ENCODE data around the gene RNF113B. TPM values are rescaled to one million over a fixed set of nuclear protein-coding genes. Genes with fewer than 3 reads are reported as not detected.

The RNF113B gene
- polyA plus RNA-seq, 3 donors: not detected

DNA sequence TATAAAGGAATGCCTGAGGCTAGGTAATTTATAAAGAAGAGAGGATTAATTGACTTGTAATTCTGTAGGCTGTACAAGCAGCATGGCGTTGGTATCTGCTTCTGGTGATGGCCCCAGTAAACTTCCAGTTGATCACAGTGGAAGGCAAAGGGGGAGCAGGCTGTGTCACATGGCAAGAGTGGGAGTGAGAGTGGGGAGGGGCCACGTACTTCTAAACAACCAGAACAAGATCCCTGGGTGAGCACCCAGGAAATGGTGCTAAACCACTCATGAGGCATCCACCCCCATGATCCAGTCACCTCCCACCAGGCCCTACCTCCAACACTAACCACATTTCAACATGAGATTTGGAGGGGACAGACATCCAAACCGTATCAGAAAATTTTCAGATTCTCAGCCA lies 3.0 kb upstream of the RNF113B start:
- DNase-seq (ENCODE audit: low read depth in 3 of 3, low spot score in 2 of 3): no peak

DNA sequence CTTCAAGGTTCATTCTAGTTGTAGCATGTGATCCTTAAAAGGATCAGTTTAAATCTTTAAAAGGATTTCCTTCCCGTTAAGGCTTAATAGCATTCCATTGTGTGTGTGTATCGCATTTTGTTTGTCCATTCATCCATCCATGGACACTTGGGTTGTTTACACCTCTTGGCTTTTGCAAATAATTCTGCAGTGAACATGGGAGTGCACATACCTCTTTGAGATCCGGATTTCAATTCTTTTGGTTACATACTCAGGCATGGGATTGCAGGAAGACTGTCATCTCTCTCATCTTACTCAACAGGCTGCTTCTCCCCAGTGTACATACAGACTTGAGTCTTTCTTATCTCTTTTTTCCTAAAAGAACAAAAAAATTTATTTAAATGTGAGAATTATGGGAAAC lies 1.2 kb downstream of the RNF113B start:
- no peak for DNase-seq (ENCODE audit: low read depth in 3 of 3, low spot score in 2 of 3)

DNA sequence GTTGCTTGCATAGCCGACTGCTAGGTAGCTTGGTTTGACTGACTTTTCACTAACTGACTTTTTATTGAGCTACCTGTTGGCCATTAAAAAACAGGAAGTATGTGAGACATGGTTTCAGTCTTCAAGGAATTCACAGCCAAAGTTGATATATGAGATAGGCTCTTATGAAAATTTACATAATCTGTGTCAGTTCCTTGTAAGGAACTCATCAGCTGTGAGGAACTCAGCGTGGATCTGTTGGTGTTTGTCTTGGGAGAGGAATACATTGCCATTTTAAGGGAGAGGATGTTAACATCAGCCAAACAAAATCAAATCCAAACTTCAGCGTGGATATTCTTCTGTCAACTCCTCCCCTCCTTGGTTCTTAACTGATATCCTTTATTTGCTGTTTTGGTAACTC lies 2.0 kb downstream of the RNF113B start:
- DNase-seq (ENCODE audit: low read depth in 3 of 3, low spot score in 2 of 3): no peak

- no peak for DNase-seq (ENCODE audit: low read depth in 3 of 3, low spot score in 2 of 3)
Observed at GRCh38 chr13:98174307-98174706, 2.8 kb downstream of the RNF113B start.

- no peak for DNase-seq (ENCODE audit: low read depth in 3 of 3, low spot score in 2 of 3)
Observed at GRCh38 chr13:98173431-98174152, 3.5 kb downstream of the RNF113B start.

- DNase-seq (ENCODE audit: low read depth in 3 of 3, low spot score in 2 of 3): no peak
Observed at GRCh38 chr13:98172590-98173422, 4.3 kb downstream of the RNF113B start.

DNA sequence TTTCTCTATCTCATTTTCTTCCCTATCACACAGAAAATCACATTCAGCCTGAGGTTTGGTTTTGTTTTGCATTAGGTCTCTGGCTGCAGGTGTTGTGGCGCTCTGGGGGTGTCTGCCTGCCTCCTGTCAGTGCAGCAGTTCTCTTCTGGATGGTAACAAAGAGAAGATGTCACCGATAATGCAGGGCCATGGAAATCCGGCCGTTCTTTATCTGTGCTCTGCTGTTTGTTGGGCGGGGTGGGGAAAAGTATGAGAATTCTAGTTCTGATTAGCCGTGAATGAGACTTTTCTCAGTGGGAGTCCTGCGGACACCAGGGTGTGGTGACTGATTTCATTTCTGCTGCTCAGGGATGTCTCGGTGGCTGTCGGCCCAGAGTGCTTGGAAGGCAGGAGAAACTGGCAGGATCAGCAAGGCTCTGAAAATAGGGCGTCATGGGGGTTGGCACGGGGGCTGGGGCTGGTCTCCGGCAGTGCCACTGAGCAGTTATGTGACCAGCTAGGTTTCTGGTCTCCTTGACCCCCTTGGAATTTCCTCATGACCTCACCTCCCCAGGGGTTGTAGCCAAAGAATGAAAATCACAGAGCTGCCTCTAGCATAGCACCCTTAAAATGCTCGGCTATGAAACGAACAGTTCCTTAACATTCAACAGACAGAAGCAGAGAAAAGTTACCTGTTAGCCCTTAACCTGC lies 5.0 kb downstream of the RNF113B start:
- no peak for DNase-seq (ENCODE audit: low read depth in 3 of 3, low spot score in 2 of 3)

- DNase-seq (ENCODE audit: low read depth in 3 of 3, low spot score in 2 of 3): no peak
Observed at GRCh38 chr13:98169331-98169730, 7.7 kb downstream of the RNF113B start.

- no peak for DNase-seq (ENCODE audit: low read depth in 3 of 3, low spot score in 2 of 3)
Observed at GRCh38 chr13:98162935-98163334, 14.1 kb downstream of the RNF113B start.

GRCh38 chr13:98158172-98158899 lies 18.7 kb downstream of the RNF113B start:
- no peak for DNase-seq (ENCODE audit: low read depth in 3 of 3, low spot score in 2 of 3)

- no peak for DNase-seq (ENCODE audit: low read depth in 3 of 3, low spot score in 2 of 3)
Observed at GRCh38 chr13:98157609-98158008, 19.5 kb downstream of the RNF113B start.

DNA sequence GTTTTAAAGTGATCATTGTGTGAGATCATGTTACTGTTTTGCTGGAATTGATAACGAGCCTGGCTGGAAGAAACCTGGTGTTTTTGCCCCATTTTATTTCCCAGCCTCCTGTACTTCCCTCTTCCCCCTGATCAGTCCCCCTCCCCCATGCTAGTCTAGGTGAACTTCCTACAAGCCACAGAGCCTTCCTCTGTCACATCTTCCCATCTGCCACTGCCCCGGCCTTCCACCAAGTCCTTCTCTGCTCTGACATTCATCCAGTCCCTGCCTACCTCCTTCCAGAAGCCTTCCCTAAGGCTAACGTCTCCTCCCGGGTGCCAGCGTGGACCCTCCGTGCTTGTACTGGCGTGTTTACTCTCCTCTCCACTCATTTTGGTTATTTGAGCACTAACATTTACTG lies 19.9 kb downstream of the RNF113B start:
- no peak for DNase-seq (ENCODE audit: low read depth in 3 of 3, low spot score in 2 of 3)

DNA sequence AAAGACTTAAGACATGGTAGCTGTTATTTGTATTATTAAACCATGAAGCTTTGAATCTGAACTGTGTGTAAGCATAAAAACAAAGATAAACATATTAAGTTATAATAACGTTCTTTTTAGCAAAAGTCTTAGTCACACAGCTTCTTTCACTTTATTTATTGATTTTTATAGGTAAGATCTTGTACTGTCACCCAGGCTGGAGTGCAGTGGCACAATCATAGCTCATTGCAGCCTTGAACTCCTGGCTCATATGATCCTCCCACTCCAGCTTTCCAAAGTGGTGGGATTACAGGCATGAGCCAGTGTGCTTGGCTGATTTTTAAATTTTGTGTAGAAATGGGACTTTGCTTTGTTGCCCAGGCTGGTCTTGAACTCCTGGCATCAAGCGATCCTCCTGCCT lies 20.8 kb downstream of the RNF113B start:
- DNase-seq (ENCODE audit: low read depth in 3 of 3, low spot score in 2 of 3): no peak

DNA sequence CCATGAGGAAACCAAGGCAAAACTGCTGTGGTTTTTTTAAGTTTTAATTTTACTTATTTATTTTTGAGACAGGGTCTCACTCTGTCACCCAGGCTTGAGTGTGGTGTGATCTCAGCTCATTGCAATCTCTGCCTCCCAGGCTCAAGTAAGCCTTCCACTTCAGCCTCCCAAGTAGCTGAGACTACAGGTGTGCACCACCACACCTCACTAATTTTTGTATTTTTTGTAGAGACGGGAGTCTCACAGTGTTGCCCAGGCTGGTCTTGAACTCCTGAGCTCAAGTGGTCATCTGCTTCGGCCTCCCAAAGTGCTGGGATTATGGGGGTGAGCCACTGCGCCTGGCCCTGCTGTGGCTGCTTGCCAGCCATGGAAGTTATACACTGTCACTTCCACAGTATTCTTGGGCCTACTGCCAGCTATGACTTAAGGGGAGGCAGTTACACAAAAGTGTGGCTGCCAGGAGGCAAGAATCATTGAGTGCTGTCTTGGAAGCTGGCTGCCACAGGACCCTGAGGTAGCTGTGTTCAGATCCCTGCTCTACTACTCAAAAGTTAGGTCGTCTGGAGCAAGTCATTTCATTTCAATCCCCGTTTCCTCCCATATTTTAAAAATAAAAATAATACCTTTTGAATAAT lies 21.5 kb downstream of the RNF113B start:
- no peak for DNase-seq (ENCODE audit: low read depth in 3 of 3, low spot score in 2 of 3)

DNA sequence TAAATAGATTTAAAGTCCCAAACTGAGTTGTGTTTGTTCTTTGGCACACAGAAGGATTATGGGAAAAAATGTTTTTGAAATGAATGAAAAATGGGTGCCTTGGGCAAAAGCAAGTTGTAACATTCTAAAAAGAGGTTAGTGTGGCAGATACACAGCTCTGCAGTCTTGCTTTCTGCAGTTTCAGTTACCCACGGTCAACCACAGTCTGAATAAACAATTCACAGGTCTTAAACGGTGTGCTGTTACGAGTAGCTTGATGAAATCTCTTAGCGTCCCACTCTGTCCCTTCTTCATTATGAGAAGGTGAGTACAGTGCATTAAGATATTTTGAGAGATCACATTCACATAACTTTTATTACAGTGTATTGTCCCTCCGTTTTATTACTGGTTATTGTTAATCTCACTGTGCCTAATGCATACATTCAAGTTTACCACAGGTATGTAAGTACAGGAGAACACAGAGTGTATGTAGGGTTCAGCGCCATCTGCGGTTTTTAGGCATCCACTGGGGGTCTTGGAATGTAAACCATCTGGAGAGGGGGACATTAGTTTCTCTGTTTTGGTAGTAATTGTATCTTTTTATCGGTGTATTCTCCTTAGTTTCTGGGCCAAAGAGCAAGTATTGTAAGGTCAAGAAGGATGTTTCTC lies 26.1 kb downstream of the RNF113B start:
- DNase-seq (ENCODE audit: low read depth in 3 of 3, low spot score in 2 of 3): no peak

DNA sequence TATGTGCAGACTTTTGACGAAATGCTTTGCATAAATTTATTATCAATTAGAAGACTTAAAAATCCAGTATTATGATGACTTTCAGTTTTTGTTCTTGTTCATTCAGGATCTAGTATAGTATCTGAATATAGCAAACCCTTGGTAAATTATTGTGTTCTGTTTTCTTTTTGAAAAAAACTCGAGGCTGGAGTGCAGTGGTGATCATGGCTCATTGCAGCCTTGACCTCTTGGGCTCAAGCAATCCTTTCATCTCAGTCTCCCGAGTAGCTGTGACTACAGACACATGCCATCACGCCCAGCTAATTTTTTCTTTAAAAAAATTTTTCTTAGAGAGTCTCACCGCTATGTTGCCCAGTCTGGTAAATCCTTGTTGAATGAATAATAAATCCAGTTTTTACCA lies 29.5 kb downstream of the RNF113B start:
- no peak for DNase-seq (ENCODE audit: low read depth in 3 of 3, low spot score in 2 of 3)

GRCh38 chr13:98144801-98145350 lies 32.2 kb downstream of the RNF113B start:
- no peak for DNase-seq (ENCODE audit: low read depth in 3 of 3, low spot score in 2 of 3)

GRCh38 chr13:98144027-98144741 lies 32.9 kb downstream of the RNF113B start:
- DNase-seq (ENCODE audit: low read depth in 3 of 3, low spot score in 2 of 3): no peak

GRCh38 chr13:98143601-98144026 lies 33.5 kb downstream of the RNF113B start:
- DNase-seq (ENCODE audit: low read depth in 3 of 3, low spot score in 2 of 3): no peak
